Heart right ventricle (tissue), 16 donors: Measurements from ENCODE around the gene MYO3B. TPM values are rescaled to one million over a fixed set of nuclear protein-coding genes. Genes with fewer than 3 reads are reported as not detected.

ENCODE experiments used
- ATAC-seq, 8 donors: fragments of 200-7000 bp; cut with Tn5 transposase; one replicate each; pipeline ENCODE4 v1.9.1; 2020; ENCODE audit warnings: mild to moderate bottlenecking in 8 of 8, moderate library complexity in 8 of 8, moderate number of reproducible peaks in 1 of 8
- DNase-seq, 2 donors: peaks; one replicate each; pipeline ENCODE4 v3.0.0-alpha.2; 2020
- H3K27ac ChIP-seq, 10 donors: fragments of 200-600 bp; sonication (generic) in 2 of 10; one replicate each; pipeline versions ENCODE4 v1.5.0 to v1.8.0; 2020 to 2022; ENCODE audit warnings: mild to moderate bottlenecking in 3 of 10
- H3K27me3 ChIP-seq, 7 donors: fragments of 200-600 bp; one replicate each; pipeline ENCODE4 v1.8.0; 2021 to 2022; ENCODE audit warnings: mild to moderate bottlenecking in 2 of 7
- H3K36me3 ChIP-seq, 9 donors: fragments of 200-600 bp; sonication (generic) in 1 of 9; one replicate each; pipeline versions ENCODE4 v1.5.0 to v1.8.0; 2020 to 2022; ENCODE audit warnings: mild to moderate bottlenecking in 2 of 9
- H3K4me1 ChIP-seq, 9 donors: fragments of 200-600 bp; sonication (generic) in 1 of 9; one replicate each; pipeline versions ENCODE4 v1.5.0 to v1.8.0; 2020 to 2022; ENCODE audit warnings: mild to moderate bottlenecking in 4 of 9
- H3K4me3 ChIP-seq, 10 donors: fragments of 200-600 bp; sonication (generic) in 2 of 10; one replicate each; pipeline versions ENCODE4 v1.5.0 to v1.8.0; 2020 to 2022; ENCODE audit warnings: mild to moderate bottlenecking in 7 of 10, moderate library complexity in 2 of 10
- H3K9me3 ChIP-seq, 11 donors: fragments of 200-600 bp in 10 of 11; sonication (generic) in 2 of 11; one replicate each; pipeline versions ENCODE4 v1.5.0 to v1.8.0; 2013 to 2022; ENCODE audit warnings: mild to moderate bottlenecking in 2 of 11, control low read depth in 1 of 11, moderate library complexity in 1 of 11
- CTCF ChIP-seq, 9 donors: fragments of 200-600 bp; sonication (generic) in 2 of 9; IDR thresholded peaks; one replicate each; pipeline versions ENCODE4 v1.5.0 to v1.8.0; 2021 to 2022; ENCODE audit warnings: antibody characterized with exemption in 9 of 9, mild to moderate bottlenecking in 5 of 9, moderate library complexity in 1 of 9
- WGBS, 2 donors: extraction: QIAGEN DNeasy Blood & Tissue Kit; methylation state at CpG; one replicate each; pipeline ENCODE4 v1.1.7; 2013; ENCODE audit warnings: inconsistent platforms in 1 of 2; 5-methylcytosine and 5-hydroxymethylcytosine counted together
- intact Hi-C, 10 donors: fragments of 100-400 bp; cut with DNase I; formaldehyde crosslinking; loops; one replicate each; pipeline versions ENCODE4 v1.11.1 to v1.14.2; 2022
- polyA plus RNA-seq, 2 donors: library from polyadenylated mRNA; stranded (reverse); fragments of 200-250 nt; gene quantifications; one replicate each; pipeline ENCODE4 v1.2.3, GENCODE V29; 2013
- total RNA-seq, 10 donors: library from RNA; stranded (reverse); fragmentation: NEBNext Ultra II Directional in 3 of 10; extraction: Animal tissue kit (Norgen Biotek cat#: 25700) in 3 of 10; gene quantifications; one replicate each; pipeline versions ENCODE4 v1.2.1 to v1.2.4, GENCODE V29; 2021 to 2023
- donor health status: Arrhythmogenic right ventricular cardiomyopathy.
- donor health status: ischemic (EF 13 %, LVEDD 7.1; RV severe dilation, severe dysfunction).
- donor health status: healthy with polysubstance abuse.
- donor health status: DM: no; HTN: yes; CAD: no.
- donor health status: DM: no; HTN: no; CAD: no.
- donor health status: ischemic (EF 25% LVEDD 6.9; RV normal size, moderate dysfunction).
- donor health status: ischemic (EF 25% LVEDD 5.7; RV mildly dilated, moderate dysfunction).
- donor health status: healthy.
- donor health status: DM: yes; HTN: yes; CAD: no.
- donor health status: Ischemic cardiomyopathy.
- donor health status: ischemic (EF 35%, LVEDD 5.7; RV mildly dilated, moderate dysfunction).
- donor health status: nonischemic (EF 11% LVEDD 7.7; RV severe dilation, severe dysfunction).
- donor health status: DM: yes; HTN: yes; CAD: no.
- donor health status: PGD.
- donor health status: ischemic (EF 29% LVEDD 5.4; RV normal size, mild dysfunction).
- donor health status: nonischemic (EF 23%, LVEDD 6.1; RV moderate dilation, normal function).

Gene MYO3B
- total and polyA plus RNA-seq, 12 donors: 0.05 to 0.21 (median 0.09) TPM; not detected in 8

- intact Hi-C loops: no loop called here
- Histone ChIP-seq H3K27ac (no peak overlapping the region), H3K4me1 (peaks cover 0 to 19% (median 3%) of the 10 kb centered on the region in 9 donors), H3K27me3 (no peaks in the 10 kb centered on the region), H3K4me3 (no peak overlapping the region), H3K36me3 (no peaks in the 10 kb centered on the region), H3K9me3 (peaks cover 0 to 8% (median 0%) of the 10 kb centered on the region in 11 donors)
- 57 to 86% methylated on average over 2 of the region's 2 CpGs for WGBS, 2 donors
- DNase-seq: no peak
- ATAC-seq: no peak
- TF ChIP-seq CTCF (IDR thresholded peaks at IDR 0.05): no peak
These were observed 37.1 kb downstream of the MYO3B start for GRCh38 chr2:170215021-170215420.

GRCh38 chr2:170216428-170216827 is 38.5 kb downstream of the MYO3B start:
- Histone ChIP-seq H3K36me3 (no peaks in the 10 kb centered on the region), H3K27ac (no peak overlapping the region), H3K27me3 (no peaks in the 10 kb centered on the region), H3K4me3 (no peak overlapping the region), H3K9me3 (no peaks in the 10 kb centered on the region), H3K4me1 (peaks cover 0 to 19% (median 3%) of the 10 kb centered on the region in 9 donors)
- no peak for TF ChIP-seq CTCF (IDR thresholded peaks at IDR 0.05)
- ATAC-seq: no peak
- DNase-seq: no peak
- 85 to 93% methylated on average over 3 of the region's 3 CpGs for WGBS, 2 donors
- intact Hi-C loops: no loop called here

- Histone ChIP-seq H3K27ac (no peak overlapping the region), H3K4me3 (no peak overlapping the region), H3K36me3 (no peaks in the 10 kb centered on the region), H3K4me1 (peaks cover 0 to 19% (median 5%) of the 10 kb centered on the region in 9 donors), H3K9me3 (no peaks in the 10 kb centered on the region), H3K27me3 (no peaks in the 10 kb centered on the region)
- TF ChIP-seq CTCF (IDR thresholded peaks at IDR 0.05): no peak
- WGBS, 2 donors: 70 to 80% methylated on average over 5 of the region's 5 CpGs
- ATAC-seq (no peak), DNase-seq (no peak)
- intact Hi-C loops: no loop called here
These were observed 39.0 kb downstream of the MYO3B start for GRCh38 chr2:170216981-170217380.

- H3K9me3 ChIP-seq: no peaks in the 10 kb centered on the region
- WGBS, 2 donors: 82% methylated on average over 4 of the region's 4 CpGs
- no peak overlapping the region for H3K4me3 ChIP-seq
- no peak for TF ChIP-seq CTCF (IDR thresholded peaks at IDR 0.05)
- H3K36me3 ChIP-seq: no peaks in the 10 kb centered on the region
- no peak for DNase-seq
- peak overlapping the region in 1 of 10 donors; percentile 13 for H3K27ac ChIP-seq
- ATAC-seq: peak in 7 of 8 donors; percentile 46 to 81 (median 58)
- intact Hi-C loops: no loop called here
- no peaks in the 10 kb centered on the region for H3K27me3 ChIP-seq
- peaks cover 0 to 19% (median 2%) of the 10 kb centered on the region in 9 donors for H3K4me1 ChIP-seq
These were observed 39.9 kb downstream of the MYO3B start for GRCh38 chr2:170217778-170218251.
